Measurements from ENCODE around the gene FGD6.

DNA sequence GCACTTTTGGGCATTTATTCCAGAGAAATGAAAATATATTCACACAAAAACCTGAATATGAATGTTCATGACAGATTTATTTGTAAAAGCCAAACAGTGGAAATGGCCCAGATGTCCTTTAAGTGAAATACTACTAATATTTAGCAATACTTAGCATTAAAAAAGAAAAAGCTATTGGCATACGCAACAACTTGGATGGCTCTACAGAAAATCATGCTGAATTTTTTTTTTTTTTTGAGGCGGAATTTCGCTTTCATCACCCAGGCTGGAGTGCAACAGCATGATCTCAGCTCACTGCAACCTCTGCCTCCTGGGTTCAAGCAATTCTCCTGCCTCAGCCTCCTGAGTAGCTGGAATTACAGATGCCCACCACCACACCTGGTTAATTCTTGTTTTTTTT is 24.1 kb downstream of the FGD6 start:
- TF ChIP-seq CTCF (IDR thresholded peaks at IDR 0.05) (no peak), POLR2A (IDR thresholded peaks at IDR 0.05) (no peak)

All from right lobe of liver (tissue), 4 donors.